Endodermal cell (in vitro differentiated cells): Measurements from ENCODE around the gene IQSEC2. TPM values are rescaled to one million over a fixed set of nuclear protein-coding genes. Genes with fewer than 3 reads are reported as not detected.

ENCODE experiments used
- DNase-seq: peaks from one replicate; pipeline ENCODE4 v3.0.0-alpha.2; 2017
- H3K27ac ChIP-seq: 2 replicates; pipeline ENCODE4 v1.5.1; 2013; ENCODE audit warnings: mild to moderate bottlenecking, low read depth, low read length, moderate library complexity
- H3K27me3 ChIP-seq: 2 replicates; pipeline ENCODE4 v1.6.1; 2013; ENCODE audit warnings: mild to moderate bottlenecking, low read length, moderate library complexity; ENCODE audit not compliant: insufficient read depth, control insufficient read depth, poor library complexity, severe bottlenecking
- H3K36me3 ChIP-seq: 2 replicates; pipeline ENCODE4 v1.7.0; 2013; ENCODE audit warnings: mild to moderate bottlenecking, low read length, moderate library complexity; ENCODE audit not compliant: control insufficient read depth, insufficient read depth
- H3K4me1 ChIP-seq: one replicate; pipeline ENCODE4 v1.7.0; 2013; ENCODE audit warnings: low read length; ENCODE audit not compliant: control insufficient read depth, insufficient read depth
- H3K4me3 ChIP-seq: 2 replicates; pipeline ENCODE4 v1.5.1; 2013; ENCODE audit warnings: mild to moderate bottlenecking, low read length, moderate library complexity
- H3K9ac ChIP-seq: 2 replicates; pipeline ENCODE4 v1.6.1; 2013; ENCODE audit warnings: mild to moderate bottlenecking, low read length, moderate library complexity; ENCODE audit not compliant: poor library complexity, severe bottlenecking; ENCODE audit errors: extremely low read depth
- H3K9me3 ChIP-seq: 2 replicates; pipeline ENCODE4 v1.6.1; 2013; ENCODE audit warnings: mild to moderate bottlenecking, low read length, moderate library complexity; ENCODE audit not compliant: control insufficient read depth
- H3K27ac Mint-ChIP-seq: 2 replicates; pipeline ENCODE4 v1.8.0; 2020; ENCODE audit warnings: mixed read lengths
- H3K27me3 Mint-ChIP-seq: 2 replicates; pipeline ENCODE4 v1.8.0; 2021; ENCODE audit warnings: mild to moderate bottlenecking, mixed read lengths; ENCODE audit not compliant: insufficient read depth
- H3K36me3 Mint-ChIP-seq: 2 replicates; pipeline ENCODE4 v1.8.0; 2020; ENCODE audit warnings: low read depth, mixed read lengths
- H3K4me1 Mint-ChIP-seq: 2 replicates; pipeline ENCODE4 v1.8.0; 2020; ENCODE audit warnings: mixed read lengths
- H3K4me3 Mint-ChIP-seq: 2 replicates; pipeline ENCODE4 v1.8.0; 2020; ENCODE audit warnings: mild to moderate bottlenecking, moderate library complexity, mixed read lengths
- H3K9me3 Mint-ChIP-seq: 2 replicates; pipeline ENCODE4 v1.8.0; 2020; ENCODE audit warnings: mild to moderate bottlenecking, mixed read lengths
- CTCF ChIP-seq: fragments of 200-600 bp; sonication (generic); conservative IDR thresholded peaks from 2 replicates; pipeline ENCODE4 v1.5.0; 2021; ENCODE audit warnings: antibody characterized with exemption, mild to moderate bottlenecking
- WGBS, 2 experiments: methylation state at CpG; one replicate each; pipeline versions ENCODE4 v1.1.5 to v1.1.7; 2013; ENCODE audit warnings: missing lambda C conversion rate in 2 of 2, mixed read lengths in 1 of 2; ENCODE audit not compliant: insufficient coverage in 1 of 2, insufficient read length in 1 of 2; 5-methylcytosine and 5-hydroxymethylcytosine counted together
- total RNA-seq, 2 donors: library from RNA; stranded (reverse); fragmentation: NEBNext Ultra II Directional in 1 of 2; extraction: Animal tissue kit (Norgen Biotek cat#: 25700) in 1 of 2; gene quantifications; 2 replicates in 1 of 2; 3 replicates in 1 of 2; pipeline ENCODE4 v1.2.1, GENCODE V29; 2021

The IQSEC2 gene
- total RNA-seq, 2 donors from 2014 or later = 14.7 to 18.2 TPM

GRCh38 chrX:53233536-53233935 is 47.8 kb downstream of the IQSEC2 start:
- H3K27me3 Mint-ChIP-seq = no peaks in the 10 kb centered on the region
- no peak overlapping the region for H3K9ac ChIP-seq
- peaks cover 75% of the 10 kb centered on the region for H3K9me3 Mint-ChIP-seq
- peaks cover under 1% of the 10 kb centered on the region for H3K36me3 Mint-ChIP-seq
- no peak for TF ChIP-seq CTCF
- no peak overlapping the region for H3K27ac Mint-ChIP-seq
- H3K36me3 ChIP-seq = no peaks in the 10 kb centered on the region
- H3K4me3 Mint-ChIP-seq = no peak overlapping the region
- no peaks in the 10 kb centered on the region for H3K9me3 ChIP-seq
- WGBS, 2 experiments = 98% methylated on average over 9 of the region's 9 CpGs; no CpG with 5 or more reads in 1 of the 2 experiments
- no peak for DNase-seq
- H3K27ac ChIP-seq = no peak overlapping the region
- no peaks in the 10 kb centered on the region for H3K27me3 ChIP-seq
- no peaks in the 10 kb centered on the region for H3K4me1 Mint-ChIP-seq
- H3K4me1 ChIP-seq = no peaks in the 10 kb centered on the region
- no peak overlapping the region for H3K4me3 ChIP-seq

- H3K4me1 Mint-ChIP-seq = no peaks in the 10 kb centered on the region
- no peaks in the 10 kb centered on the region for H3K4me1 ChIP-seq
- H3K36me3 Mint-ChIP-seq = no peaks in the 10 kb centered on the region
- H3K9me3 ChIP-seq = no peaks in the 10 kb centered on the region
- H3K27me3 ChIP-seq = no peaks in the 10 kb centered on the region
- no peak for TF ChIP-seq CTCF
- H3K27ac ChIP-seq = no peak overlapping the region
- H3K27me3 Mint-ChIP-seq = no peaks in the 10 kb centered on the region
- 89 to 91% methylated on average over 4 of the region's 5 CpGs for WGBS, 2 experiments
- no peak overlapping the region for H3K27ac Mint-ChIP-seq
- no peak overlapping the region for H3K4me3 Mint-ChIP-seq
- no peak overlapping the region for H3K9ac ChIP-seq
- no peaks in the 10 kb centered on the region for H3K36me3 ChIP-seq
- H3K4me3 ChIP-seq = no peak overlapping the region
- peaks cover 66% of the 10 kb centered on the region for H3K9me3 Mint-ChIP-seq
- no peak for DNase-seq
Measured at GRCh38 chrX:53230116-53230515, 51.3 kb downstream of the IQSEC2 start.

- Histone ChIP-seq H3K27ac (no peak overlapping the region), H3K4me1 (no peaks in the 10 kb centered on the region), H3K36me3 (no peaks in the 10 kb centered on the region), H3K9ac (no peak overlapping the region), H3K9me3 (no peaks in the 10 kb centered on the region), H3K4me3 (no peak overlapping the region), H3K27me3 (no peaks in the 10 kb centered on the region)
- Mint-ChIP-seq H3K27ac (no peak overlapping the region), H3K4me3 (no peak overlapping the region), H3K4me1 (peaks cover 15% of the 10 kb centered on the region), H3K27me3 (no peaks in the 10 kb centered on the region), H3K9me3 (peaks cover 68% of the 10 kb centered on the region), H3K36me3 (peaks cover 8% of the 10 kb centered on the region)
- no peak for DNase-seq
- 91 to 93% methylated on average over 6 to 7 of the region's 7 CpGs for WGBS, 2 experiments
- TF ChIP-seq CTCF = no peak
Measured at GRCh38 chrX:53227224-53227765, 54.1 kb downstream of the IQSEC2 start.
